Sigmoid colon (tissue), 4 donors: ENCODE measurements around the gene ATXN2.
"Not testable (repeated sequence)": the region's sequence is repeated elsewhere in the genome, so short reads cannot be mapped to it uniquely, and the experiment has no call there.

ENCODE experiments used
- CTCF ChIP-seq, 4 experiments: fragments of 450-650 bp in 3 of 4; fragments of 200-600 bp in 1 of 4; IDR thresholded peaks; one replicate each; pipeline ENCODE4 v1.5.1; 2016 to 2019; ENCODE audit warnings: antibody characterized with exemption in 4 of 4, mild to moderate bottlenecking in 3 of 4, moderate library complexity in 2 of 4
- EP300 ChIP-seq, 4 donors: sonication (generic); formaldehyde crosslinking; IDR thresholded peaks; one replicate each; pipeline ENCODE4 v1.6.1; 2017; ENCODE audit warnings: antibody characterized with exemption in 4 of 4
- POLR2A ChIP-seq, 2 donors: fragments of 450-650 bp; IDR thresholded peaks; one replicate each; pipeline ENCODE4 v1.6.1; 2016; ENCODE audit warnings: antibody characterized with exemption in 2 of 2, mild to moderate bottlenecking in 2 of 2, moderate library complexity in 2 of 2
- POLR2AphosphoS5 ChIP-seq, 4 donors: sonication (generic); formaldehyde crosslinking; IDR thresholded peaks; one replicate each; pipeline ENCODE4 v1.6.1; 2017; ENCODE audit warnings: antibody characterized with exemption in 4 of 4

GRCh38 chr12:111402490-111402824 lies 196.7 kb downstream of the ATXN2 start:
- not testable (repeated sequence) for TF ChIP-seq CTCF, POLR2AphosphoS5, POLR2A, EP300 (IDR thresholded peaks at IDR 0.05)
